GOT3 (cell line): ENCODE data around the gene NUDT16L1.
"Not testable (repeated sequence)": the region's sequence is repeated elsewhere in the genome, so short reads cannot be mapped to it uniquely, and the experiment has no call there.

Experiments
- DNase-seq: peaks from one replicate; lab custom pipeline; 2025; ENCODE audit warnings: mixed read lengths; lab: John Stamatoyannopoulos, UW

Gene NUDT16L1

GRCh38 chr16:4723071-4723767 is 29.9 kb downstream of the NUDT16L1 start:
- DNase-seq, result no peak

GRCh38 chr16:4724661-4725270 is 31.4 kb downstream of the NUDT16L1 start:
- no peak for DNase-seq

GRCh38 chr16:4726616-4727015 is 33.3 kb downstream of the NUDT16L1 start:
- no peak for DNase-seq

- no peak for DNase-seq
Observed at GRCh38 chr16:4728676-4729075, 35.3 kb downstream of the NUDT16L1 start.

GRCh38 chr16:4729876-4730275 is 36.5 kb downstream of the NUDT16L1 start:
- no peak for DNase-seq

- no peak for DNase-seq
Observed at GRCh38 chr16:4733211-4733742, 39.9 kb downstream of the NUDT16L1 start.

GRCh38 chr16:4733747-4734062 is 40.3 kb downstream of the NUDT16L1 start:
- DNase-seq, result no peak

- DNase-seq, result peak; percentile 82
Observed at GRCh38 chr16:4734063-4734729, 40.8 kb downstream of the NUDT16L1 start, which contains the start of the genes ANKS3 and DNAAF8. TSS of gene ANKS3 (minus strand) at chr16:4734271. CDS start at chr16:4730149, 4,122 bp downstream. TSS of gene DNAAF8 (plus strand) at chr16:4734537. CDS start at chr16:4736515, 1,978 bp downstream.

GRCh38 chr16:4734730-4735535 is 41.6 kb downstream of the NUDT16L1 start:
- DNase-seq, result peak; percentile 49

- no peak for DNase-seq
Observed at GRCh38 chr16:4736546-4736945, 43.2 kb downstream of the NUDT16L1 start.

GRCh38 chr16:4737545-4737944 is 44.2 kb downstream of the NUDT16L1 start:
- no peak for DNase-seq

- not testable (repeated sequence) for DNase-seq
Observed at GRCh38 chr16:4738370-4738769, 45.0 kb downstream of the NUDT16L1 start.

- no peak for DNase-seq
Observed at GRCh38 chr16:4743226-4743878, 50.0 kb downstream of the NUDT16L1 start.

- DNase-seq, result no peak
Observed at GRCh38 chr16:4744555-4745273, 51.4 kb downstream of the NUDT16L1 start.

- no peak for DNase-seq
Observed at GRCh38 chr16:4745274-4745569, 51.9 kb downstream of the NUDT16L1 start.
